GM18517 (cell line): Measurements from ENCODE around the gene WNT5A.

ENCODE experiments used
- ATAC-seq: cut with Tn5 transposase; IDR thresholded peaks from one replicate; pipeline ENCODE4 v1.9.1; 2021; ENCODE audit warnings: mild to moderate bottlenecking, moderate library complexity; ENCODE audit not compliant: unreplicated experiment

Gene WNT5A

DNA sequence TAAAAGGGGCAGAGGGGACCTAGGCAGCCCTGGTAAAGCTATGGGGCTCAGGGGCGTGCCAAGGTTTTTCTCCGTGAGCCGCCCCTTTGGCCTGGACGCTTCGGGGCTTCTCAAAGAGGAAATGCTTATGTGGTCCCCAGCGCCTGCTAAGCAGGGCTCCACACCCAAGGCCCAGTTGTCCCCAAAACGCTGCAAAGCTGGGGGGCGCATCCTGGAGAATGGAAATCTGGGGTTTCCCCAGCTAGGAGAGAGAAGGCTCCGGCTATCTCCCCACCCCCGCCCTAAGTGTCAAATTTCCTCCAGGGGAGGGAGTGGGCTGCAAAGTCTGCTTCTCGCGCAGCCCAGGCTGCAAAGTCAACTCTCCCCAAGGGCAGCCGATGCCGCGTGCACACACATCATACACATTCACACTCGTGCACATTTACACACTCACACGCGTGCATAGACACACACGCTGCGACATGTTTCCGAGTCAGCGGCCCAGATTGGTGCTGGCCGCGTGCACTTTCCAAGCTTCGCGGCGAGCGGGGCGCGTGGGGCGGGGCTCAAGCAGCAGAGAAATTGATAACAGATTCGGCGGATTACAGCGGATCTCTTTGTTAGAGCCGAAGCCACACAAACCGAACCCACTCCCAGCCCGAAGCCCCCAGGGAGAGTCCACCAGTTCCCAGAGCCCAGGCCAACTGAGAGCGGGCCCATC is 4.5 kb downstream of the WNT5A start:
- ATAC-seq, result no peak

GRCh38 chr3:55481744-55482495 is 5.2 kb downstream of the WNT5A start:
- ATAC-seq, result no peak

- ATAC-seq, result no peak
Observed at GRCh38 chr3:55480911-55481743, 6.0 kb downstream of the WNT5A start.

GRCh38 chr3:55477306-55478303 is 9.5 kb downstream of the WNT5A start:
- ATAC-seq, result no peak

DNA sequence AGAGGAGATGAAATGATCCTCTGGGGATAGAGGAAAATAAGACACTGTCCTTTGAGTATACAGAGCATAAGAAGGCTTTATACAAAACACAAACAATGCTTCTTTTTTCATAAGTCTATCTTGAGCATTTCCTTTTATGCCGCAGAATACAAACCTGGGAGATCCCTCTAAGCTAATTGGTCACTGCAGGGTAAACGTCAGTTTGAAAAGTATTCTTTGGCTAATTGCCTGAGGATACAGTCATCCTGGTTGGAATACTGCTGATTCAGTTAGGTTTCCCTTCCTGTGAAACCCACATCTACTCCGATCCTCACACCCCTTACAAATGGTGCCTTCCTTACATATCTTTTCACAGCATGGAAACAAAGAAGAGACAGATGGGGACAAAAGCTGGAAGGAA is 10.6 kb downstream of the WNT5A start:
- ATAC-seq, result no peak

DNA sequence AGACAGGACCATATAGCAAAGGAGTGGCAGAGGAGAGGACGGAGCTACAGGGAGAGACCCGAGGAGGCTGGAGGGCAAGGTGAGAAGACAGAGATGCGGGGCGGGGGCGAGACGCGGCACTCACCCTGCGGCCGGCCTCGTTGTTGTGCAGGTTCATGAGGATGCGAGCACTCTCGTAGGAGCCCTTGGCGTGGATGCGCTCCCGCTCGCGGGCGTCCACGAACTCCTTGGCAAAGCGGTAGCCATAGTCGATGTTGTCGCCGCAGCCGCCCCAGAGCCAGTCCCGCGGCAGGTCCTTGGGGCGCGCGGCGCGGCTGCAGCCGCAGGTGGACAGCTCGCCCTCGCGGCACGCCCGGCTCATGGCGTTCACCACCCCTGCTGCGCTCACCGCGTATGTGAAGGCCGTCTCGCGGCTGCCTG is 12.9 kb downstream of the WNT5A start:
- ATAC-seq, result no peak

DNA sequence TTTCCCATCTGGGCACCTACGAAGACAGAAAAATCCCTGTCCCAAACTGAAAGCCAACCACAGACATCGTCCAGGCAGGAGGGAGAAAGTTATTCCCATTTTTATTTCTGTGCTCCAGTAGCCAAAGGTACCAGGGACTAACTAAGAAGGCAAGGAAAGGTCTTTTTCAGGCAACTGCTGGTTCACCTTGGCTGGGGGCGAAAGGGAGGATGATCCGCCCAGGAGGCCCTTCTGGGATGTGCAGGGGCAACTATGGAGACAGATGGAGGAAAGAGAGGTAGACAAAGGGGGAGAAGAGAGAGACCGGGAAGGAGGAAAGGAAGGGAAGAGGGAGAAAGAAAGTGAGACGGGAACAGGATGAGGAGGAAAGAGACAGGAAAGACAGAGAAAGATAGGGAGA is 13.3 kb downstream of the WNT5A start:
- no peak for ATAC-seq

DNA sequence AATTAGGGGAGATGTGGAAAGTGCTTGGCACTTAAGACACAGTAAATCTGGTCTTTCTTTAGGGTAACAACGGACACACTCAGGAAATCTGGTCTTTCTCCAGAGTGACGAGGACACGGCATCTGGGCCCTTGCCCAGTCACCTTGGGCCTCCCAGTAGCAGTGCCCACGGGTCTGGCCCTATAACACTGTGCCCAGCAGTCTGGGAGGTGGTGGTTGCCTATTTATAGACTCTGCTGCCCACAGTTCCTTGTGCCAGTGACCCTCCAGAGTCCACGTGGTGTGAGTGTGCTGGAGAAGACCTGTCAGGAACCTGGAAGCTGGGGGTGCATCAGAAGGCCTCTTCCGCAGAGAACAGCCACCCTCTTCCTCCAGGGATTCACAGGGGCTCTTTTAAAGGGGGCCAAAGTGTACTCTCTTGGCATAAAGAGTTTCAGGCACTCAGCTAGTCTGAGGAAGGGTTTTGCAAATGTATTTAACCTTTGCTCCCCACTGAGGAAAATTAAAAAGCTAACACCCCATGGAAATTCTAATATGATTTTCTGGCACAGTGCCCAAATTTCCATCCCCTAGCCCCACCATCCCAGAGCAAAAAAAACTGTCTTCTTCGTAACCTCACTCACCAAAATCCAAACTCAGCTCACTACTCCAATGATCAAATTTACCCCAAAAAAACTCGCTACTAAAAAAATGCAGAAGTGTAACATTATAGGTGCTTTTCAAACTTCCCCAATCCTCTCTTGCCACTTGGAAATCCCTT is 15.4 kb downstream of the WNT5A start:
- ATAC-seq, result no peak

GRCh38 chr3:55471084-55471483 is 16.0 kb downstream of the WNT5A start:
- no peak for ATAC-seq

GRCh38 chr3:55469957-55470526 is 17.1 kb downstream of the WNT5A start:
- ATAC-seq, result no peak

DNA sequence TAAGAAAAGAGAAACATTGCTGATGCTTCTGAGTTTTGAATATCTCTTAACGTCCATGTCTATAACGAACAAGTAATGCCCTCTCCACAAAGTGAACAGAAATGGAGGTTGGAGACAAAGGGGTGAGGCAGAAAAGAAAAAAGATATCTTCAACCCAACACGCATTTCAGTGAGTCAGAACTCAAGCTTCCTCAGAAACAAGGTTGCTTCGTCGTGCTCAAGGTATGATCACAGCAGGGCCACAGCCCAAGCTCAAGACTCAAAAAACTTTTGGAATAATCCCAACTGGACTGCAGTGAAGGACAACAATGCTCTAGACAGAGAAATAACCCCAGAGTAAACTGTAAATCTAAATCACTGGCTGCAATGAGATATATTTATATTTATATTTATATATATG is 18.9 kb downstream of the WNT5A start:
- ATAC-seq, result no peak

DNA sequence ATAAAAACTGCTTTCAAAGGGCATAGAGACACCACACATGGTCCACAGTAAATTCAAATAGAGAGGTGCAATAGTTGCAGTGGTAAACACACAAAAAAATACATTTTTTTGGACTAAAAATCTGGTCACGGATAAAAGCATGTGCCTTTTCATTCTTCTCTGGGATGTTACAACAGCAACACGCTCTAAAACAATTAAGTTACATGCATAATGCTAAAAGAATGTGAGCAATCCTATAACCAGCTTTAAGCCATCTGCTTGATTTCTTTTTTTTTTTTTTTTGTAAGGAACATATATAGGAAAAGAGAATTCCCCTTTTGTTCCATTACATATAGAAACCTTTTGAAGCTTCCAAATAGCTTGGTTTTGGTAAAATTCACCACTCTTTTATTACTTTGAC is 20.0 kb downstream of the WNT5A start:
- no peak for ATAC-seq

- ATAC-seq, result no peak
Observed at GRCh38 chr3:55466526-55466925, 20.6 kb downstream of the WNT5A start.

GRCh38 chr3:55461896-55462295 is 25.2 kb downstream of the WNT5A start:
- no peak for ATAC-seq

- no peak for ATAC-seq
Observed at GRCh38 chr3:55459838-55460237, 27.3 kb downstream of the WNT5A start.

GRCh38 chr3:55458181-55458790 is 28.8 kb downstream of the WNT5A start:
- ATAC-seq, result no peak

DNA sequence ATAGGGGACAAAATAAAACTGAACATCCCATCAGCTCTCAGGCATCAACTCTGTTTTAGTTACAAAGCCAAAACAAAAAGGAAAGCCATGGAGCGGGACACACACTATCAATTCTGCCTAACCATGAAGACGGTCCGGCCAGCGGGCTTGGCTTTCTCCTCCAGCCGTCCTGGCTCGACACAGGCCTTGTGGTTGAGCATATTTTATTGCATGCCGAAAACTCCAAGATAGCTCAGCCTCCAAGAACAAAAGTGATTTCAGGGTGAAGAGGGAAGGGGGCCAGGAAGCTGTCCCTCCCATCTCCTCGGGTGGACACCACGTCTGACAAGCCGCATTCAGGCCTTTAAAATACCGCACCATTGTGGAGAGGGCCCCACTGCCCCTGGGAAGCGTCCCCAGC is 31.2 kb downstream of the WNT5A start:
- ATAC-seq, result no peak

- ATAC-seq, result no peak
Observed at GRCh38 chr3:55454611-55455010, 32.5 kb downstream of the WNT5A start.

GRCh38 chr3:55453886-55454496 is 33.1 kb downstream of the WNT5A start:
- no peak for ATAC-seq
